GM12891 (cell line): ENCODE results near the gene NUP210.

Experiments used
- POLR2A ChIP-seq: IDR thresholded peaks from 2 replicates; pipeline ENCODE4 v1.6.1; 2011; ENCODE audit warnings: low read depth, low read length, control low read depth
- POLR2AphosphoS5 ChIP-seq: IDR thresholded peaks from 2 replicates; pipeline ENCODE4 v1.6.1; 2011; ENCODE audit warnings: low read depth, low read length, control low read depth
- POU2F2 ChIP-seq: IDR thresholded peaks from 2 replicates; pipeline ENCODE4 v1.6.1; 2011; ENCODE audit warnings: low read depth, mild to moderate bottlenecking, control low read depth, low read length, moderate library complexity

DNA sequence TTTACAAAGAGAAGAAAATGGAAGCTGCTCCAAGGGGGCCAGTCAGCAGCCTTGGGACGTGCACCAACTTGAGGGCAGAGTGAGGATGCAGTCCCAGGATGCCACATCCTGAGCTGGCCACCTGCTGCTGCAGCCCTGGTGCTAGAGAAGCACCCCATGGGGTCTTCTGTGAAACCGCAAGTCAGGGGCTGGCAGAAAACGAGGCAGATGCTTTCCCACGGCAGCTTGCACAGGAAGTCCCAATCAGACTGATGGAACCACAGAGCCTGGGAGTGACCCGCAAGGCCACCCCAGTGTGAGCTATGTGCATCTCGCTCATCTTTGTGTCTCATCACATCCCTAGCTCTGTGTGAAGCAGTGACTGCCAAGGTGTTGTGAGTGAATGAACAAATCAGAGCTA is 76.5 kb downstream of the NUP210 start:
- TF ChIP-seq POLR2A (no peak), POLR2AphosphoS5 (no peak), POU2F2 (no peak)
